GM12878 (cell line): ENCODE measurements around the gene PRKCB. TPM values are rescaled to one million over a fixed set of nuclear protein-coding genes. Genes with fewer than 3 reads are reported as not detected.

Experiments used
- ATAC-seq: fragments of 200-7000 bp; cut with Tn5 transposase; 3 replicates; pipeline ENCODE4 v1.9.1; 2020; ENCODE audit warnings: mild to moderate bottlenecking, moderate library complexity
- BruUV-seq: library from RNA; stranded (reverse); fragments of 400-500 nt; replicated peaks from 2 replicates; lab custom pipeline; 2021; lab: Mats Ljungman, UMichigan
- CTCF ChIA-PET: fragments of 300-600 bp; sonication (Branson Sonifier 250); formaldehyde crosslinking; extraction: SDS; loops from one replicate; lab custom pipeline; 2021; ENCODE audit warnings: inconsistent platforms; lab: Yijun Ruan, JAX
- POLR2A ChIA-PET: fragments of 350-600 bp; formaldehyde crosslinking; extraction: SDS; loops from one replicate; lab custom pipeline; 2021; ENCODE audit warnings: inconsistent platforms; lab: Charles Lee
- RAD21 ChIA-PET: fragments of 300-600 bp; sonication (Branson Sonifier 250); formaldehyde crosslinking; loops from one replicate; lab custom pipeline; 2023; ENCODE audit warnings: antibody characterized with exemption; ENCODE audit not compliant: unreplicated experiment; lab: Charles Lee
- SMC1A ChIA-PET: fragments of 300-600 bp; sonication (Branson Sonifier 250); formaldehyde crosslinking; loops from one replicate; lab custom pipeline; 2023; ENCODE audit not compliant: unreplicated experiment, uncharacterized antibody; lab: Charles Lee
- DNase-seq: peaks from one replicate; pipeline ENCODE4 v3.0.0-alpha.2; 2011; ENCODE audit warnings: low read depth, low spot score
- FAIRE-seq: peaks from 3 replicates; lab custom pipeline; 2011; peaks lifted over from hg19 to GRCh38; lab: Jason Lieb, UNC
- H2AFZ ChIP-seq: 2 replicates; pipeline ENCODE4 v1.6.0; 2011; ENCODE audit warnings: low read depth, low read length, control low read depth; ENCODE audit not compliant: control insufficient read depth
- H3K27ac ChIP-seq: 2 replicates; pipeline ENCODE4 v1.5.1; 2011; ENCODE audit warnings: control low read depth; ENCODE audit not compliant: control insufficient read depth, insufficient read depth
- H3K27me3 ChIP-seq, 2 experiments: replicated peaks in 1 of 2; 2 replicates each; pipeline versions ENCODE4 v1.6.0 to v1.6.1; 2011; ENCODE audit warnings: low read length in 1 of 2; ENCODE audit not compliant: control insufficient read depth in 2 of 2, insufficient read depth in 2 of 2
- H3K36me3 ChIP-seq, 2 experiments: 2 replicates each; pipeline ENCODE4 v1.5.1; 2011; ENCODE audit warnings: low read length in 1 of 2; ENCODE audit not compliant: control insufficient read depth in 2 of 2, insufficient read depth in 2 of 2
- H3K4me1 ChIP-seq: 2 replicates; pipeline ENCODE4 v1.6.1; 2011; ENCODE audit warnings: mild to moderate bottlenecking, low read length, moderate library complexity, mixed read lengths; ENCODE audit not compliant: control insufficient read depth, insufficient read depth
- H3K4me2 ChIP-seq: 2 replicates; pipeline ENCODE4 v1.6.0; 2011; ENCODE audit warnings: control low read depth; ENCODE audit not compliant: control insufficient read depth, insufficient read depth
- H3K4me3 ChIP-seq: fragments of 200-600 bp; sonication (generic); 2 replicates; pipeline ENCODE4 v1.5.1; 2016
- H3K79me2 ChIP-seq: 2 replicates; pipeline ENCODE4 v1.6.0; 2011; ENCODE audit warnings: low read length; ENCODE audit not compliant: control insufficient read depth, insufficient read depth
- H3K9ac ChIP-seq: 2 replicates; pipeline ENCODE4 v1.8.0; 2011; ENCODE audit warnings: low read length, control low read depth, mixed read lengths; ENCODE audit not compliant: control insufficient read depth, insufficient read depth
- H3K9me3 ChIP-seq: replicated peaks from 3 replicates; pipeline ENCODE4 v1.5.1; 2011; ENCODE audit warnings: mild to moderate bottlenecking, low read length; ENCODE audit not compliant: control insufficient read depth, insufficient read depth
- H4K20me1 ChIP-seq: 2 replicates; pipeline ENCODE4 v1.6.0; 2011; ENCODE audit not compliant: control insufficient read depth, insufficient read depth
- FOS ChIP-seq: IDR thresholded peaks from 3 replicates; pipeline ENCODE4 v1.6.1; 2011; ENCODE audit warnings: borderline replicate concordance; ENCODE audit not compliant: insufficient read length; ENCODE audit errors: extremely low read depth
- HDGF ChIP-seq: fragments of 450-650 bp; IDR thresholded peaks from 2 replicates; pipeline ENCODE4 v1.6.1; 2016; ENCODE audit warnings: antibody characterized with exemption
- KAT2A ChIP-seq: conservative IDR thresholded peaks from 2 replicates; pipeline ENCODE4 v1.6.1; 2011; ENCODE audit warnings: low read depth, low read length; ENCODE audit not compliant: control insufficient read depth
- SUPT20H ChIP-seq: IDR thresholded peaks from 2 replicates; pipeline ENCODE4 v1.6.1; 2011; ENCODE audit warnings: low read depth, mild to moderate bottlenecking, low read length, moderate library complexity, borderline replicate concordance; ENCODE audit not compliant: control insufficient read depth
- WGBS: methylation state at CpG from one replicate; pipeline ENCODE4 v1.1.6; 2016; ENCODE audit warnings: low lambda C conversion rate; ENCODE audit not compliant: insufficient replicate concordance, insufficient coverage; ENCODE audit errors: missing lambda C conversion rate; 5-methylcytosine and 5-hydroxymethylcytosine counted together
- in situ Hi-C: fragments of 300-500 bp; cut with MboI; formaldehyde crosslinking; loops from 9 replicates; pipeline ENCODE4 v1.14.3; 2018; ENCODE audit warnings: mixed read lengths
- intact Hi-C: fragments of 100-400 bp; cut with micrococcal nuclease; formaldehyde crosslinking; loops from one replicate; pipeline ENCODE4 v1.14.2; 2022; ENCODE audit not compliant: unreplicated experiment
- polyA plus RNA-seq, 11 experiments: library from polyadenylated mRNA; depleted of rRNA in 4 of 11; unstranded in 6 of 11; stranded (reverse) in 5 of 11; fragments of >200 nt; fragmentation: Nextera tagmentation in 4 of 11; fragmentation: Illumina TruSeq in 1 of 11; extraction: Ambion mirVana in 4 of 11; extraction: Trizol in 1 of 11; gene quantifications; 1 replicate in 1 of 11; 2 replicates in 10 of 11; pipeline versions ENCODE4 v1.2.1 to v1.2.3, GENCODE V29; 2011 to 2016; ENCODE audit warnings: inconsistent platforms in 2 of 11, missing spikeins in 2 of 11, low read depth in 1 of 11
- total RNA-seq, 4 experiments: library from RNA; depleted of rRNA in 3 of 4; stranded (reverse); fragments of >200 nt in 3 of 4; fragmentation: Illumina TruSeq in 1 of 4; extraction: Trizol in 1 of 4; gene quantifications; 2 replicates each; pipeline versions ENCODE4 v1.2.1 to v1.2.3, GENCODE V29; 2013 to 2021
- TF ChIP-seq, protein P1 (sequence below), 3 experiments: IDR thresholded peaks in 2 of 3; conservative IDR thresholded peaks in 1 of 3; 2 replicates each; pipeline ENCODE4 v1.5.1; 2011; ENCODE audit warnings: low read depth in 3 of 3, low read length in 3 of 3, mild to moderate bottlenecking in 3 of 3, control low read depth in 2 of 3, moderate library complexity in 2 of 3, inconsistent platforms in 1 of 3, mixed read lengths in 1 of 3; ENCODE audit not compliant: control insufficient read depth in 2 of 3, insufficient read depth in 1 of 3; ENCODE audit errors: extremely low read depth in 1 of 3

The PRKCB gene
- total and polyA plus RNA-seq, 10 of the 15 experiments (the other 5 are each of a cell fraction or from before 2014, with no cell fraction given), result 21.4 to 158 (median 97.3) TPM

DNA sequence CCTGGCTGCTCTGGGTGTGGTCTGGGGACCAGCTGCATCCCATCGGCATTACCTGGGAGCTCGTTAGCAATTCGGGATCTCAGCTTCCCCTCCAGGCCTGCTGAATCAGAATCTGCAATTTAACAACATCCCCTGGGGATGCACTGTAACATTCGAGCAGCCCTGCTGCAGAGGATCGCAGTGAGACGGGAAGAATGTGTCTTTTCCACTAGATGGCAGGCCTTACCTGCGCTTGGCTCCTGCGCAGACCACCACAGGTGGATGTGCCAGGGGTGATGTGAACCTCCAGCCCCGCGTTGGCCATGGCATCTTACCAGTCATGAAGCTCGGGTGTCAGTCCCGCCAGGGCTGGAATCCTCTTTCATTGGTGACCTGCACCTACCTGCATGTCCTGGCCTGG lies 209.9 kb downstream of the PRKCB start:
- Histone ChIP-seq H3K36me3 (peaks cover 10 to 22% of the 10 kb centered on the region in 2 experiments), H2AFZ (no peak overlapping the region), H3K4me3 (no peak overlapping the region), H3K27me3 (no peaks in the 10 kb centered on the region), H4K20me1 (peaks cover 5% of the 10 kb centered on the region; the same call in 1 of the 2 replicates), H3K9ac (no peak overlapping the region), H3K79me2 (no peaks in the 10 kb centered on the region), H3K4me2 (no peak overlapping the region), H3K27ac (no peak overlapping the region), H3K9me3 (no peaks in the 10 kb centered on the region), H3K4me1 (no peaks in the 10 kb centered on the region)
- in situ Hi-C loops, result no loop called here
- DNase-seq (no peak), ATAC-seq (no peak), FAIRE-seq (no peak)
- 88% methylated on average over 12 of the region's 12 CpGs for WGBS
- RAD21 ChIA-PET, result interaction anchor here (1.2 kb wide), 1 partner anchor 25 kb away, joined by 3 read pairs; no protein-coding TSS in a partner anchor
- CTCF ChIA-PET, result interaction anchor here (0.6 to 1.4 kb wide), 5 partner anchors 13 to 457 kb away, joined by 3 to 5 read pairs (median 3); no protein-coding TSS in a partner anchor
- SMC1A ChIA-PET, result interaction anchor here (0.5 to 1.2 kb wide), 3 partner anchors 9 to 454 kb away, joined by 3 to 4 read pairs (median 3); no protein-coding TSS in a partner anchor
- TF ChIP-seq HDGF, result no peak
- no peak for TF ChIP-seq KAT2A
- TF ChIP-seq, protein P1, sequence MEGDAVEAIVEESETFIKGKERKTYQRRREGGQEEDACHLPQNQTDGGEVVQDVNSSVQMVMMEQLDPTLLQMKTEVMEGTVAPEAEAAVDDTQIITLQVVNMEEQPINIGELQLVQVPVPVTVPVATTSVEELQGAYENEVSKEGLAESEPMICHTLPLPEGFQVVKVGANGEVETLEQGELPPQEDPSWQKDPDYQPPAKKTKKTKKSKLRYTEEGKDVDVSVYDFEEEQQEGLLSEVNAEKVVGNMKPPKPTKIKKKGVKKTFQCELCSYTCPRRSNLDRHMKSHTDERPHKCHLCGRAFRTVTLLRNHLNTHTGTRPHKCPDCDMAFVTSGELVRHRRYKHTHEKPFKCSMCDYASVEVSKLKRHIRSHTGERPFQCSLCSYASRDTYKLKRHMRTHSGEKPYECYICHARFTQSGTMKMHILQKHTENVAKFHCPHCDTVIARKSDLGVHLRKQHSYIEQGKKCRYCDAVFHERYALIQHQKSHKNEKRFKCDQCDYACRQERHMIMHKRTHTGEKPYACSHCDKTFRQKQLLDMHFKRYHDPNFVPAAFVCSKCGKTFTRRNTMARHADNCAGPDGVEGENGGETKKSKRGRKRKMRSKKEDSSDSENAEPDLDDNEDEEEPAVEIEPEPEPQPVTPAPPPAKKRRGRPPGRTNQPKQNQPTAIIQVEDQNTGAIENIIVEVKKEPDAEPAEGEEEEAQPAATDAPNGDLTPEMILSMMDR (IDR thresholded peaks at IDR 0.05 in 2 of 3, conservative IDR thresholded peaks at IDR 0.05 in 1 of 3; ENCODE audit: control insufficient read depth in 2 of 3, extremely low read depth in 1 of 3, insufficient read depth in 1 of 3, low read depth in 3 of 3, low read length in 3 of 3), result peak in 1 of 3 experiments; percentile 8; a peak in 1 of 6 replicates
- no peak for TF ChIP-seq SUPT20H
- TF ChIP-seq FOS, result no peak
- intact Hi-C loops, result no loop called here
- POLR2A ChIA-PET, result no interaction called here
- no TSS peak for BruUV-seq
